CD4-positive, alpha-beta T cell treated with Interleukin-15 for 1 hour (primary cell): ENCODE measurements around the gene EHMT2.
"Not testable (repeated sequence)": the region's sequence is repeated elsewhere in the genome, so short reads cannot be mapped to it uniquely, and the experiment has no call there.

Experiments used
- DNase-seq: peaks from one replicate; pipeline ENCODE4 v3.0.0-alpha.2; 2020

The EHMT2 gene

DNA sequence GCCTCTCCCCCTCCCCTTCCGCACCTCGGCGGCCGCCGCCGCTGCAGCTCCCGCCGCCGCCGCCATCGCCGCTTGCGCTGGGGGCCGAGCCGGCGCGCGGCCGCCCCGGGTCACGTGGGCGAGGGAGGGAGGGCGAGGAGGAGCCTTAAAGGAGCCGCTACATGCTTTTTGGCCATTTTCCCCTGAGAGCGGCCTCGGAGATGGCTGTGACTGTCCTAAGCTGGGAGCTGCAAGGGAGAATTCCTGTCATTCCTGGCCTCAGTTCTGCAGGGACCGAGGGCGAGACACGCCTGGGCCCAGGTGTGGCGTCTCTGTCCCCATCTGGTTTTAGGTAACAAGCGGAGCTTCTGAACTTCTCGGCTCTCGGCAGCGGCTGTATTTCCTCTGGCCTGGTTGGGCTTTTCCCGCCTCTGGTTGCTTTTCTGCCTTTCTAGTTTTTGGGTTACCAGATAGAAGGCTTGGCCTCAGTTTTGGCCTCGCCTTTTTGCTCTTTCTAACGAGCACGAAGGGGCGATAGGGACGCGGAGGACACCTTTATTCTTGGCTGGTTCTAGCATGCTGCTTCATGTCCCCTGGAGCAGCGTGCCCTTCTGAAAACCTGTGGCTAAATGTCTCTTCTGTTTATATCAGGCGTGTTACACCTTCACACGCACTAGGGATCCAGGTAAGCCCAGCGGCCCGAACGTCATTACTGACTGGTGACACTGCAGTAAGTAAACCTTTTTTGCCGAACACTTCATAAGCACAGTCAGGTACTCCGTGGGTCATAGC lies at the start of gene EHMT2:
EHMT2 (minus strand) TSS at position 87 of the 771 bp plus-strand sequence; CDS start at position 66, 21 bp downstream.
- DNase-seq = peak; percentile 83

DNA sequence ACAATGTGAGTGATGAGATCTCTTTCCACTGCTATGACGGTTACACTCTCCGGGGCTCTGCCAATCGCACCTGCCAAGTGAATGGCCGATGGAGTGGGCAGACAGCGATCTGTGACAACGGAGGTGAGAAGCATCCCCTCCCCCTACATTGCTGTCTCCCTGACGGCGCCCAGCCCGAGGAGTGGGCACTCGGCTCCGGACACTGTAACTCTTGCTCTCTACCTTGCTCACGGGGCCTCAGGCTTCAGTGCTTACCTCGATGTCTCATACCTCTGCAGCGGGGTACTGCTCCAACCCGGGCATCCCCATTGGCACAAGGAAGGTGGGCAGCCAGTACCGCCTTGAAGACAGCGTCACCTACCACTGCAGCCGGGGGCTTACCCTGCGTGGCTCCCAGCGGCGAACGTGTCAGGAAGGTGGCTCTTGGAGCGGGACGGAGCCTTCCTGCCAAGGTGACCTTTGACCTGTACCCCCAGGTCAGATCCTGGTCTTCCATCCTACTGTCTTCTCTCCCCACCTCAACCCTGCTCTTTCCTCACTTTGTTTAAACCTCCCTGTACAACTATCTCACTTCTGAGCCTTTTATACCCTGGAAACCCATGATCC lies 49.7 kb upstream of the EHMT2 start:
- no peak for DNase-seq

DNA sequence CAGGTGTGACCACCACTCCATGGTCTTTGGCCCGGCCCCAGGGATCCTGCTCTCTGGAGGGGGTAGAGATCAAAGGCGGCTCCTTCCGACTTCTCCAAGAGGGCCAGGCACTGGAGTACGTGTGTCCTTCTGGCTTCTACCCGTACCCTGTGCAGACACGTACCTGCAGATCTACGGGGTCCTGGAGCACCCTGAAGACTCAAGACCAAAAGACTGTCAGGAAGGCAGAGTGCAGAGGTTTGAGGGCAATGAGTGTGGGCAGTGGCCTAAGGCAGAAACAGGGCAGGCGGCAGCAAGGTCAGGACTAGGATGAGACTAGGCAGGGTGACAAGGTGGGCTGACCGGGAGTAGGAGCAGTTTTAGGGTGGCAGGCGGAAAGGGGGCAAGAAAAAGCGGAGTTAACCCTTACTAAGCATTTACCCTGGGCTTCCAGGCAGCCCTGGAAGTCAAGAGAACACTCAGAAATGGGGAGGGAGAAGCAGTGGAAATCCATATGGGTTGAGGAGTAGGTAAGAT lies 48.9 kb upstream of the EHMT2 start:
- DNase-seq = no peak

DNA sequence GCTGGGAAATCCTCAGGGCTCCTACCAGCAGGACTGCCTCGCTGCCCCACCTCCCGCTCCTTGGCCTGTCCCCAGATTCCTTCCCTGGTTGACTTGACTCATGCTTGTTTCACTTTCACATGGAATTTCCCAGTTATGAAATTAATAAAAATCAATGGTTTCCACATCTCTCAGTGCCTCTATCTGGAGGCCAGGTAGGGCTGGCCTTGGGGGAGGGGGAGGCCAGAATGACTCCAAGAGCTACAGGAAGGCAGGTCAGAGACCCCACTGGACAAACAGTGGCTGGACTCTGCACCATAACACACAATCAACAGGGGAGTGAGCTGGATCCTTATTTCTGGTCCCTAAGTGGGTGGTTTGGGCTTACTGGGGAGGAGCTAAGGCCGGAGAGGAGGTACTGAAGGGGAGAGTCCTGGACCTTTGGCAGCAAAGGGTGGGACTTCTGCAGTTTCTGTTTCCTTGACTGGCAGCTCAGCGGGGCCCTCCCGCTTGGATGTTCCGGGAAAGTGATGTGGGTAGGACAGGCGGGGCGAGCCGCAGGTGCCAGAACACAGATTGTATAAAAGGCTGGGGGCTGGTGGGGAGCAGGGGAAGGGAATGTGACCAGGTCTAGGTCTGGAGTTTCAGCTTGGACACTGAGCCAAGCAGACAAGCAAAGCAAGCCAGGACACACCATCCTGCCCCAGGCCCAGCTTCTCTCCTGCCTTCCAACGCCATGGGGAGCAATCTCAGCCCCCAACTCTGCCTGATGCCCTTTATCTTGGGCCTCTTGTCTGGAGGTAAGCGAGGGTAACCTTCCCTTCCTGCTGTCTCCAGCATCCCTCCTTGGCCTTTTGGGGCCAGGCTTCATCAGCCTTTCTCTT lies 48.2 kb upstream of the EHMT2 start, which contains the start of gene CFB:
CFB (plus strand) TSS at position 589 of the 863 bp plus-strand sequence; CDS start at position 716, 127 bp downstream.
- DNase-seq = no peak

DNA sequence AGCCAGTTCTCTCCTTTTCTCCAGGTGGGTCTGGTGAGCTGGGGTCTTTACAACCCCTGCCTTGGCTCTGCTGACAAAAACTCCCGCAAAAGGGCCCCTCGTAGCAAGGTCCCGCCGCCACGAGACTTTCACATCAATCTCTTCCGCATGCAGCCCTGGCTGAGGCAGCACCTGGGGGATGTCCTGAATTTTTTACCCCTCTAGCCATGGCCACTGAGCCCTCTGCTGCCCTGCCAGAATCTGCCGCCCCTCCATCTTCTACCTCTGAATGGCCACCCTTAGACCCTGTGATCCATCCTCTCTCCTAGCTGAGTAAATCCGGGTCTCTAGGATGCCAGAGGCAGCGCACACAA lies 47.6 kb upstream of the EHMT2 start:
- DNase-seq = no peak

DNA sequence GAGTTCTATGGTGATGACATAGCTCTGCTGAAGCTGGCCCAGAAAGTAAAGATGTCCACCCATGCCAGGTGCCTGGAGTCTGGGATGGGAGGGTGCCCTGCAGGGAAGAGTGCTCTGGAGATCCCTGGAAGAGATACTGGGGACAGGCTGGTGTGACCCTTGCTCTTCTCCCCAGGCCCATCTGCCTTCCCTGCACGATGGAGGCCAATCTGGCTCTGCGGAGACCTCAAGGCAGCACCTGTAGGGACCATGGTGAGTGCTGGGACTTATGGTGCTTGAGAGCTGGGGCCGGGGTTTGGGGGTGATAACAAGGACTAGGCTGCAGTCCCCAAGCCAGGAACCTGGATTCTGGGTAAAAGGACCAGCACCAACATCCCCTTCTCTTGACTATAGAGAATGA lies 46.2 kb upstream of the EHMT2 start:
- DNase-seq = no peak

DNA sequence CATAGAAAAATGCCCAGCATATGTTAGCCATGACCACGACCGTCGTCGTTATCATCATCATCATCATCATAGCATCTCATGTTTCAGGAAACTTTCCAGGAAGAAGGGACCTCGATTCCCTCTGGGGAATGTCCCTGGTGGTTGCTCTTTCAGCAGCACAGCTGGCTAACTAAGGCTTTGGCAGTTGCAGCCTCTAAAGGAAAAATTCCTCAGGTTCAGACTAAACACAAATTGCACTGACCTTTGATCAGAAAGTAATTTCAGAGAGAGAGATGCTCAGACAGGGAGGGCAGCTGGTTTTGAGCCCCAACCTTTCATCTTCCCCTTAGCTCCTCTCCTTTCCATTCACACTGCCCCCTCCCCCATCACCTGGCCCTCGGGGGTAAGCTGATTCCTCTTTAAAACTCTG lies 42.8 kb upstream of the EHMT2 start:
- no peak for DNase-seq

DNA sequence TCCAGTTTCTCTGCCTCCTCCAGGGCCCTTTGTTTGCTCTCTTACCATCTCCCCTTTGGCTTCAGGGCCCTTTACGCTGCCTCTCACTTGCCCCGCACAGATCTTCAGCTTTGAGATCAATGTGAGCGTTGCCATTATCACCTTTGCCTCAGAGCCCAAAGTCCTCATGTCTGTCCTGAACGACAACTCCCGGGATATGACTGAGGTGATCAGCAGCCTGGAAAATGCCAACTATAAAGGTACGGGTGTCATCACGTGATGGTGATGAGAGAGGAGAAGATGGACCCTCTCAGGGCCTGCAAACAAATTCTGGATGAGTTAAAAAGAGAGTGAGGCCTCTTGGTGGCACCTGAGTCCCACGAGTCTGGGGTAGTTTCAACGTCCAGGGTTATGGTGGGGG lies 38.3 kb upstream of the EHMT2 start:
- no peak for DNase-seq

DNA sequence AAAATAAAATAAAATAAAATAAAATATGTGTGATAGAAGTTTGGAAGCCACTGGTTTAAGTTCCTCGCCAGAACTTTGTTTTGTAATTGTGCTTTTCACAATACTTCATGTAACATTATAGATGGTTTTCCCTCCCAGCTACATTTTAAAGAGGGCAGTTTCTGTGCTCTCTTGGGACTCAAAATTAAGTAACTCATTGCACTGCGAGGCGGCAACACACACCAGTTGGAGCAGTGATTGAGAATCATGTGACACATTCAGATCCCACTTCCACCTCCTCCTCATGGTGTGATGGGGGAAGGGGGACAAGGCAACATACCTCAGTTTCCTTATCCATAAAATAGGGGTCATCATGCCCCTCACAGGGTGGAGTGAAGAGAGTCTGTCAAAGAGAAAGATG lies 37.5 kb upstream of the EHMT2 start:
- DNase-seq = no peak

DNA sequence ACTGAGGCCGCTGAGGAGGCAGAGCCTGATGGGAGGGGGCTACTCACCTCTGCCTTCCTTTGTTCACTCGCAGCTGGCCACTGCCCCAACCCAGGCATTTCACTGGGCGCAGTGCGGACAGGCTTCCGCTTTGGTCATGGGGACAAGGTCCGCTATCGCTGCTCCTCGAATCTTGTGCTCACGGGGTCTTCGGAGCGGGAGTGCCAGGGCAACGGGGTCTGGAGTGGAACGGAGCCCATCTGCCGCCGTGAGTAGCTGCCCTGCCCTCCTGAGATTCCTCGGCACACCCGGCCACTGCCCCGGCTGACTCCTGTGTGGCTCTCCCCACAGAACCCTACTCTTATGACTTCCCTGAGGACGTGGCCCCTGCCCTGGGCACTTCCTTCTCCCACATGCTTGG lies 36.0 kb upstream of the EHMT2 start:
- no peak for DNase-seq

DNA sequence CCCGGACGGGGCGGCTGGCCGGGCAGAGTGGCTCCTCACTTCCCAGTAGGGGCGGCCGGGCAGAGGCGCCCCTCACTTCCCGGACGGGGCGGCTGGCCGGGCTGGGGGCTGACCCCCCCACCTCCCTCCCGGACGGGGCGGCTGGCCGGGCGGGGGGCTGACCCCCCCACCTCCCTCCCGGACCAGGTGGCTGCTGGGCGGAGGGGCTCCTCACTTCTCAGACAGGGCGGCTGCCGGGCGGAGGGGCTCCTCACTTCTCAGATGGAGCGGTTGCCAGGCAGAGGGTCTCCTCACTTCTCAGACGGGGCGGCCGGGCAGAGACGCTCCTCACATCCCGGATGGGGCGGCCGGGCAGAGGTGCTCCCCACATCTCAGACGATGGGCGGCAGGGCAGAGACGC lies 34.6 kb upstream of the EHMT2 start:
- DNase-seq = not testable (repeated sequence)

DNA sequence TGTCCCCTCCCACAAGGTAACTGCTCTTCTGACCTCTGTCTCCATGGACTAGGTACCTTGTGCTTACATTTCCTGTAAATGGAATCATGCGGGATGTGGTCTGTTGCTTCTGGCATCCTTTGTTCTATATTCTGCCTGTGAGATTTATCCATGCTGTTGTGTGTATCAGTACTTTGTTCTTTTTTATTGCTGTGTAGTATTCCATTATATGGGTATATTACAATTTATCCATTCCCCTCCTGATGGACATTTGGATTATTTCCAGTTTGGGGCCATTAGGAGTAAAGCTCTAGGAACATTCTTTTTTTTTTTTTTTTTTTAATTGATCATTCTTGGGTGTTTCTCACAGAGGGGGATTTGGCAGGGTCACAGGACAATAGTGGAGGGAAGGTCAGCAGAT lies 33.5 kb upstream of the EHMT2 start:
- no peak for DNase-seq

DNA sequence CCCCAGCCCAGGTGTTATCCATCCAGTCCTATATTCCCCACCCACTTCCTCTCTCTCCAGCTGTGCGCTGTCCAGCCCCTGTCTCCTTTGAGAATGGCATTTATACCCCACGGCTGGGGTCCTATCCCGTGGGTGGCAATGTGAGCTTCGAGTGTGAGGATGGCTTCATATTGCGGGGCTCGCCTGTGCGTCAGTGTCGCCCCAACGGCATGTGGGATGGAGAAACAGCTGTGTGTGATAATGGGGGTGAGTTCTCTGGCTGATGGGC lies 31.1 kb upstream of the EHMT2 start:
- no peak for DNase-seq

DNA sequence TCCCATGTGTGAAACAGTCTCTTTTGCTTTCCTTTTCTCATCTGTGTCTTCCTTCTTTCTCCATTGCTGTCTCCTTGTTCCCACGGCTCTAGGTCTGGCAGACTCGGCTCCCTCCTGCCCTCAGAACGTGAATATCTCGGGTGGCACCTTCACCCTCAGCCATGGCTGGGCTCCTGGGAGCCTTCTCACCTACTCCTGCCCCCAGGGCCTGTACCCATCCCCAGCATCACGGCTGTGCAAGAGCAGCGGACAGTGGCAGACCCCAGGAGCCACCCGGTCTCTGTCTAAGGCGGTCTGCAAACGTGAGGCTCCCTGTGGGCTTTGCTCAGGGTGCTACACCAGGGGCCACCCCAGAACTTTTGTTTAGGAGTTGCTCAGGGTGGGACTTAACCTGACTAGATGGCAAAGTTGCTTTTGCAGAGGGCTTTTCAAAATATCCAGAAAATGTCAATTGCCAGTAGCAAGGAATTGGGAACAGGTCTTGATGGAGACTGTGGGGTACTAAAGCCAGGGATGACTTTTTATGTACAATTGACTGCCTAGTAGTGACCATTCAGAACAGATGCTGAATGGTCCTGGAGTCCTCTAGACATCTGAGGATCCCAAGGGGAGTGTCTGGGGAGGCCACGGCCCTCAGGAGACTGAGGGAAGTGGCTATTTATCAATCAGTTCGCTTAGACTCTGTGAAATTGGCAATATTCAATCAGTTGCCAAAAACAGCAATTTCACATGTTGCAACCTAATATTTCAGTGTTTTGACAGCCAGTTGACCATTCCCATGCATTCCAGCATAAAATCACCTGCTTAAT lies 30.6 kb upstream of the EHMT2 start:
- DNase-seq = no peak

DNA sequence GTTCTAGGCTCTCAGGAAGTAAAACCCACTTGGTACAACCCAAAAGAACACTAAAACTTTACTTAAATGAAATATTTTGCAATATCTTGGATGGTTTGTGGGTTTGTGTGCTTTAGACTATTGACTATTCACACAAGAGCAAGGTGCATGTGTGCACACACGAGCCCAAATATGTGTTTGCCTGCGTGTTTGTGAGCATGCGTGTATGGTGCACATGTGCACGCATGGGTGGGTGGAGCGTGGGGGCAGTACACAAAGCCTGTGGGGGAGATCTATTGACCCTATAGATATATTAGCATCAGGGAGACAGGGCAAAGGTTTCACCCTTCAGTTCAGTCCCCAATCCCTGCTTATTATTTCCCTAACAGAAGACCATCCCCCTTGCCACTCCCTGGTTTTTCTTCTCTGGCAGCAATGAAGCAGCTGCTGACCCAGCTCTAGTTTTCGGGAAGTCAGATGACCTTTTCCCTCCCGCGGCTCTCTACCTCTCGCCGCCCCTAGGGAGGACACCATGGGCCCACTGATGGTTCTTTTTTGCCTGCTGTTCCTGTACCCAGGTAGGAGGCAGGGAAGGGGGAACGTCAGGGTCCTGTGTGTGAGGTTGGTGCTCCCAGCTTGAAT lies 29.9 kb upstream of the EHMT2 start, which contains the start of gene C2:
C2 (plus strand) TSS at position 476 of the 621 bp plus-strand sequence; CDS start at position 512, 36 bp downstream.
- no peak for DNase-seq

DNA sequence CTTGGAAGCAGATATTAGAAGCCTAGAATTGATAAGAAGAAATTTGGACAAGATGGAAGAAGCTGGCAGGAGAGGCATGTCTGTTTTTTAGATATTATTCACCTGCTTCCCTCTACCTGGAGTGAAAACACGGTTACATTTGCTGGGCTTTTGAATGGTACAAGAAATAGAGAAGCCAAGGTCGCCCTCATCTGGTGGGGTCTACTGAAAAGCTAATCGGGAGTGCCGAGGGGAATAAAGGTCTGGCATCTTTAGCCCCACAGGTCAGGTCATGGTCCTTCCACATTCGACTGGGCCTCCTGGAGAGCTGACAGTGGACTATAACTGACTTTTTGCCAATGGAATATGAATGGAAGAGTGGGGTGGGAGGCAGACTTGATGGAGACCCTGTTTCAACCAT lies 25.4 kb upstream of the EHMT2 start:
- DNase-seq = no peak

DNA sequence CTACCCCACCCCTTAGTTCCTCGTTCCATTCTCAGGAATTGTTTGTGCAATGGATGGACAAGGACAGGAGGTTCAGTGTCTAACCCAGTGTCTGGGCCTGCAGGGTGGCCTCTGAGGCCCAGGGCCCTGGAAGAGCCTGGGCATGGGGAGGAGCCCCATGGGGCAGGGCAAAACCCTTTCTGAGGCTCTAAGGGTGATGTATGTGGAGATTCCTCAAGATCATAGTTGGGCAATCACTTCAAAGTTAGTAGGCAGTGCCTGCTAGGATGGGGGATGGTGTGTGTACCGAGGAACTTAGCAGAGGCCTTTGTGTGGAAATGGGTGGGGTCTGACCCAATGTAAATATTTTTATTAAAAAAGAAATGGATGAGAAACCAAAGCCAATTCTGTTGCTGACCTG lies 23.3 kb upstream of the EHMT2 start:
- no peak for DNase-seq

DNA sequence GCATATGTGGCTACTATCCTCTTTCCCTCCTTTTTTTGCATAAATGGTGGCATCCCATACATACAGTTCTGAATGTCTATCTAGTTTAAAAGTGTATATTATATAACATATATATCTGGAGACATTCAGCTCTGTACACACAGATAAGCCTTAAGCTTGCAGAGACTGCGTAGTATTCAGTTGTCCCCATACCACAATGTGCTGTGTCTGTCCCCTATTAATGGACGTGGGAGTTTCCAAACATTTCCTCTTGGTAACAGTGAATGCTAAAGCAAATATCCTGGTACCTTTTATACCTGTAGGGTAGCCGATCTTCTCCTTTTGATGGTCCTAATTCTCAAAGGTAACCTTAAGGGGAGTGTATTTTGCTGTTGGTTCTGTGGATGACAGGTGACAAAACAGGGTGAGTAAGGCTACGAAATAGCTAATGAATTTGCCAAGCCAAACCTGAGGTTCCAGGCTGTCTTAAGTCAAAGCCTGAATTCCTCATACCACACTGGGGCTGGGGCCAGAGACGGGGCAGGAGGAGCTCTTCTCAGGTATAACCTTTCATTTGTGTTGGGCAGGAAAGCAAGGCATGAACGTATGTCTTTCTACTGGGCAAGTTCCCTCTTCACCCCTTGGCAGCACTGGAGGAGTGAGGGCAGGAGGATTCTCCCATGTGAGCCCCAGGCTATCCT lies 22.3 kb upstream of the EHMT2 start:
- DNase-seq = no peak

DNA sequence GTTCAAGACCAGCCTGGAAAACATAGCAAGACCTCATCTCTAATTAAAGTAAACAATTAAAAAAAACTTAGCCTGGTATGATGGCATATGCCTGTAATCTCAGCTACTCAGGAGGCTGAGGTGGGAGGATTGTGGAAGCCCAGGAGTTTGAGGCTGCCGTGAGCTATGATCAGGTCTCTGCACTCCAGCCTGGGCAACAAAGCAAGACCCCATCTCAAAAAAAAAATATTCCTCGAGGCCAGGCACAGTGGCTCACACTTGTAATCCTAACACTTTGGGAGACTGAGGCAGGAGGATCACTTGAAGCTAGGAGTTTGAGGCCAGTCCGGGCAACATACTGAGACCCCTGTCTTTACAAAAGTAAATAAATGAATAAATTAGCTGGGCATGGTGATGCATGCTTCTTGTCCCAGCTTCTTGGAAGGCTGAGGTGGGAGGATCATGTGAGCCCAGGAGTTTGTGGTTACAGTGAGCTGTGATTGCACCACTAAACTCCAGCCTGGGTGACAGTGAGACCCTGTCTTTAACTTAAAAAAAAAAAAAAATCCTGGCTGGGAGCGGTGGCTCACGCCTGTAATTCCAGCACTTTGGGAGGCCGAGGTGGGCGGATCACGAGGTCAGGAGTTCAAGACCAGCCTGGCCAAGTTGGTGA lies 20.7 kb upstream of the EHMT2 start:
- no peak for DNase-seq

DNA sequence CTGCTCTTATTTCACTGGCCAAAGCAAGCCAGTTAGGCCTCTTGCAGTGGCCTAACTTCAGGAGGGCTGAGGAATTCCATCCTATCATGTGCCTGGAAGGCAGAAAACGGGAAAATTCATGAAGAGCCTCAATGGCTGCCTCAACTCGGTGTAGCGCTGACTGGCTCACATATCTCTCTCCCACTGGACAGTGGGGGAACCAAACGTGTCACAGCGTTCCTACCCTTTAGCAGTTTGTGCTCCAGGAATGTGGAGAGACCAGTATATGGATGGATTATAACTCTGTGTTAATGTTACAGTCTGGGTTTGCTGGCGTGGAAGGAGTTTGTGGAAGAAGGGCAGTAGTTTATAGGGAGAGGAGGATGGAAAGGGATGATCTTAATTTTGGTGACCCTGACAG lies 18.3 kb upstream of the EHMT2 start:
- no peak for DNase-seq

DNA sequence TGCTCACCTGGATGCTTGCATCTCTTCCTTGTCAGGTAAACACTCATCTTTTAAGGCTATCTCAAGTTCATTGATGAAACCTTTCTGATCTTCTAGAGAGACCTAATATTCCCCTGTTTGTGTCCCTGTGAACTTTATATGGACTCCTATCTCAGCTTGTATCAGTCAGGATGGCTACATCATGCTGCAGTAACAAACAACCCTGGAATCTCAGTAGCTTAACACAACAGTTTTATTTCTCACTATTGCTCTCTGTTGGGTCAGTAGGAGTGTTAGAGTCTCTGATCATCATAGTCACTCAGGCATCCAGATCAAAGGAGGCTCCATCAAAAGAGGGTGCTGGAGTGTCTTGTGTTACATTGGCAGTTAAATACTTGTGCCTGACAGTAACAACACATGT lies 17.9 kb upstream of the EHMT2 start:
- DNase-seq = no peak
